SH-SY5Y (cell line): ENCODE measurements around the gene THG1L.

ENCODE experiments used
- GATA2 ChIP-seq: IDR thresholded peaks from 2 replicates; pipeline ENCODE4 v1.6.1; 2011; ENCODE audit warnings: mild to moderate bottlenecking, low read depth, low read length
- GATA3 ChIP-seq: IDR thresholded peaks from 2 replicates; pipeline ENCODE4 v1.6.1; 2011; ENCODE audit warnings: low read depth, mild to moderate bottlenecking, low read length, moderate library complexity

GRCh38 chr5:157709346-157709745 is 21.9 kb upstream of the THG1L start:
- TF ChIP-seq GATA2: no peak
- TF ChIP-seq GATA3: no peak
